ENCODE measurements around the gene KCTD1. TPM values are rescaled to one million over a fixed set of nuclear protein-coding genes. Genes with fewer than 3 reads are reported as not detected.

The KCTD1 gene
- total RNA-seq, 1 donor from 2014 or later: 5.5 TPM

- intact Hi-C loops (cut with micrococcal nuclease): no loop called here
These were observed 23.6 kb downstream of the KCTD1 start for GRCh38 chr18:26524504-26525351.

GRCh38 chr18:26524002-26524401, 24.4 kb downstream of the KCTD1 start:
- intact Hi-C loops (cut with micrococcal nuclease): no loop called here

GRCh38 chr18:26521617-26522016, 26.7 kb downstream of the KCTD1 start:
- intact Hi-C loops (cut with micrococcal nuclease): no loop called here

- intact Hi-C loops (cut with micrococcal nuclease): no loop called here
These were observed 27.4 kb downstream of the KCTD1 start for GRCh38 chr18:26520974-26521373.

GRCh38 chr18:26519114-26519513, 29.2 kb downstream of the KCTD1 start:
- intact Hi-C loops (cut with micrococcal nuclease): no loop called here

GRCh38 chr18:26516964-26517363, 31.4 kb downstream of the KCTD1 start:
- intact Hi-C loops (cut with micrococcal nuclease): no loop called here

- intact Hi-C loops (cut with micrococcal nuclease): no loop called here
These were observed 32.5 kb downstream of the KCTD1 start for GRCh38 chr18:26515643-26516487.

- intact Hi-C loops (cut with micrococcal nuclease): no loop called here
These were observed 36.8 kb downstream of the KCTD1 start for GRCh38 chr18:26511339-26512071.

- intact Hi-C loops (cut with micrococcal nuclease): no loop called here
These were observed 38.0 kb downstream of the KCTD1 start for GRCh38 chr18:26510337-26510736.

GRCh38 chr18:26506012-26506411, 42.3 kb downstream of the KCTD1 start:
- intact Hi-C loops (cut with micrococcal nuclease): no loop called here

GRCh38 chr18:26504831-26505230, 43.5 kb downstream of the KCTD1 start:
- intact Hi-C loops (cut with micrococcal nuclease): no loop called here

- intact Hi-C loops (cut with micrococcal nuclease): no loop called here
These were observed 45.0 kb downstream of the KCTD1 start for GRCh38 chr18:26503382-26503781.

GRCh38 chr18:26502823-26503222, 45.5 kb downstream of the KCTD1 start:
- intact Hi-C loops (cut with micrococcal nuclease): no loop called here

GRCh38 chr18:26497866-26498265, 50.5 kb downstream of the KCTD1 start:
- intact Hi-C loops (cut with micrococcal nuclease): no loop called here

- intact Hi-C loops (cut with micrococcal nuclease): no loop called here
These were observed 51.8 kb downstream of the KCTD1 start for GRCh38 chr18:26496528-26496927.

- intact Hi-C loops (cut with micrococcal nuclease): no loop called here
These were observed 53.1 kb downstream of the KCTD1 start for GRCh38 chr18:26495287-26495686.

- intact Hi-C loops (cut with micrococcal nuclease): no loop called here
These were observed 55.3 kb downstream of the KCTD1 start for GRCh38 chr18:26493021-26493420.

GRCh38 chr18:26491194-26491816, 57.0 kb downstream of the KCTD1 start:
- intact Hi-C loops (cut with micrococcal nuclease): no loop called here

GRCh38 chr18:26489881-26490280, 58.5 kb downstream of the KCTD1 start:
- intact Hi-C loops (cut with micrococcal nuclease): no loop called here

GRCh38 chr18:26489191-26489590, 59.2 kb downstream of the KCTD1 start:
- intact Hi-C loops (cut with micrococcal nuclease): no loop called here

- intact Hi-C loops (cut with micrococcal nuclease): no loop called here
These were observed 59.8 kb downstream of the KCTD1 start for GRCh38 chr18:26488417-26489009.
